ENCODE measurements around the gene CLEC4M. TPM values are rescaled to one million over a fixed set of nuclear protein-coding genes. Genes with fewer than 3 reads are reported as not detected.
"Not testable (repeated sequence)": the region's sequence is repeated elsewhere in the genome, so short reads cannot be mapped to it uniquely, and the experiment has no call there.

The CLEC4M gene
- total and polyA plus RNA-seq, 2 donors (not counting 1 experiment from before 2014, with no cell fraction given), result not detected

GRCh38 chr19:7759156-7759555 lies 3.9 kb upstream of the CLEC4M start:
- TF ChIP-seq EZH2 (IDR thresholded peaks at IDR 0.05; ENCODE audit: low read length, missing control alignments), result no peak
- TF ChIP-seq CTCF (conservative IDR thresholded peaks at IDR 0.05 in 1 of 2, IDR thresholded peaks at IDR 0.05 in 1 of 2; ENCODE audit: low read depth in 1 of 2, low read length in 2 of 2), result no peak
- DNase-seq (ENCODE audit: low read depth in 2 of 2), result no peak
- no peak overlapping the region for H3K4me3 ChIP-seq (replicated peaks in 1 of 4; ENCODE audit: control extremely low read depth in 1 of 4, insufficient read depth in 1 of 4, low read depth in 3 of 4, low read length in 4 of 4)
- no peak overlapping the region for H3K27ac ChIP-seq (ENCODE audit: insufficient read depth, low read length)
- no peak overlapping the region for H3K9ac ChIP-seq (ENCODE audit: insufficient read depth, low read length)
- no peak overlapping the region for H2AFZ ChIP-seq (ENCODE audit: low read length)
- no peaks in the 10 kb centered on the region for H3K9me3 ChIP-seq (ENCODE audit: control insufficient read depth, insufficient read depth, low read depth, low read length)
- no peaks in the 10 kb centered on the region for H3K4me1 ChIP-seq (ENCODE audit: control insufficient read depth, extremely low read depth, insufficient read depth, low read length)
- no peaks in the 10 kb centered on the region for H3K27me3 ChIP-seq (ENCODE audit: control insufficient read depth, insufficient read depth, low read length)
- H4K20me1 ChIP-seq (ENCODE audit: control insufficient read depth, extremely low read depth, insufficient read depth, low read length), result no peaks in the 10 kb centered on the region
- H3K4me2 ChIP-seq (ENCODE audit: extremely low read depth, insufficient read depth, low read length), result no peak overlapping the region
- H3K79me2 ChIP-seq (ENCODE audit: control insufficient read depth, insufficient read depth, low read length), result no peaks in the 10 kb centered on the region
- H3K36me3 ChIP-seq (ENCODE audit: control insufficient read depth, insufficient read depth, low read length), result no peaks in the 10 kb centered on the region

- no peaks in the 10 kb centered on the region for H3K36me3 ChIP-seq (ENCODE audit: control insufficient read depth, insufficient read depth, low read length)
- H3K9ac ChIP-seq (ENCODE audit: insufficient read depth, low read length), result no peak overlapping the region
- no peak overlapping the region for H3K4me2 ChIP-seq (ENCODE audit: extremely low read depth, insufficient read depth, low read length)
- no peak overlapping the region for H2AFZ ChIP-seq (ENCODE audit: low read length)
- no peaks in the 10 kb centered on the region for H4K20me1 ChIP-seq (ENCODE audit: control insufficient read depth, extremely low read depth, insufficient read depth, low read length)
- TF ChIP-seq CTCF (conservative IDR thresholded peaks at IDR 0.05 in 1 of 2, IDR thresholded peaks at IDR 0.05 in 1 of 2; ENCODE audit: low read depth in 1 of 2, low read length in 2 of 2), result no peak
- no peak for TF ChIP-seq EZH2 (IDR thresholded peaks at IDR 0.05; ENCODE audit: low read length, missing control alignments)
- H3K4me1 ChIP-seq (ENCODE audit: control insufficient read depth, extremely low read depth, insufficient read depth, low read length), result no peaks in the 10 kb centered on the region
- H3K9me3 ChIP-seq (ENCODE audit: control insufficient read depth, insufficient read depth, low read depth, low read length), result no peaks in the 10 kb centered on the region
- H3K79me2 ChIP-seq (ENCODE audit: control insufficient read depth, insufficient read depth, low read length), result no peaks in the 10 kb centered on the region
- DNase-seq (ENCODE audit: low read depth in 2 of 2), result no peak
- H3K27me3 ChIP-seq (ENCODE audit: control insufficient read depth, insufficient read depth, low read length), result no peaks in the 10 kb centered on the region
- H3K27ac ChIP-seq (ENCODE audit: insufficient read depth, low read length), result no peak overlapping the region
- no peak overlapping the region for H3K4me3 ChIP-seq (replicated peaks in 1 of 4; ENCODE audit: control extremely low read depth in 1 of 4, insufficient read depth in 1 of 4, low read depth in 3 of 4, low read length in 4 of 4)
Observed at GRCh38 chr19:7763696-7764095, 653 bp downstream of the CLEC4M start.

- H4K20me1 ChIP-seq (ENCODE audit: control insufficient read depth, extremely low read depth, insufficient read depth, low read length); H3K4me1 ChIP-seq (ENCODE audit: control insufficient read depth, extremely low read depth, insufficient read depth, low read length); H3K79me2 ChIP-seq (ENCODE audit: control insufficient read depth, insufficient read depth, low read length); H3K9me3 ChIP-seq (ENCODE audit: control insufficient read depth, insufficient read depth, low read depth, low read length); DNase-seq (ENCODE audit: low read depth in 2 of 2); H3K27ac ChIP-seq (ENCODE audit: insufficient read depth, low read length); H3K9ac ChIP-seq (ENCODE audit: insufficient read depth, low read length); H3K4me2 ChIP-seq (ENCODE audit: extremely low read depth, insufficient read depth, low read length); H3K4me3 ChIP-seq (replicated peaks in 1 of 4; ENCODE audit: control extremely low read depth in 1 of 4, insufficient read depth in 1 of 4, low read depth in 3 of 4, low read length in 4 of 4); H3K27me3 ChIP-seq (ENCODE audit: control insufficient read depth, insufficient read depth, low read length); H3K36me3 ChIP-seq (ENCODE audit: control insufficient read depth, insufficient read depth, low read length); H2AFZ ChIP-seq (ENCODE audit: low read length): not testable (repeated sequence)
Observed at GRCh38 chr19:7764157-7764556, 1.1 kb downstream of the CLEC4M start.

GRCh38 chr19:7765043-7765442 lies 2.0 kb downstream of the CLEC4M start:
- not testable (repeated sequence) for H3K4me2 ChIP-seq (ENCODE audit: extremely low read depth, insufficient read depth, low read length); H2AFZ ChIP-seq (ENCODE audit: low read length); DNase-seq (ENCODE audit: low read depth in 2 of 2); H4K20me1 ChIP-seq (ENCODE audit: control insufficient read depth, extremely low read depth, insufficient read depth, low read length); H3K9me3 ChIP-seq (ENCODE audit: control insufficient read depth, insufficient read depth, low read depth, low read length); H3K27me3 ChIP-seq (ENCODE audit: control insufficient read depth, insufficient read depth, low read length); H3K79me2 ChIP-seq (ENCODE audit: control insufficient read depth, insufficient read depth, low read length); H3K36me3 ChIP-seq (ENCODE audit: control insufficient read depth, insufficient read depth, low read length); H3K27ac ChIP-seq (ENCODE audit: insufficient read depth, low read length); H3K4me1 ChIP-seq (ENCODE audit: control insufficient read depth, extremely low read depth, insufficient read depth, low read length); H3K9ac ChIP-seq (ENCODE audit: insufficient read depth, low read length); H3K4me3 ChIP-seq (replicated peaks in 1 of 4; ENCODE audit: control extremely low read depth in 1 of 4, insufficient read depth in 1 of 4, low read depth in 3 of 4, low read length in 4 of 4)
